Breast epithelium (tissue), 3 donors: ENCODE data around the gene MTSS2.

Experiments used
- CTCF ChIP-seq, 3 donors: fragments of 450-650 bp; IDR thresholded peaks; one replicate each; pipeline ENCODE4 v1.5.1; 2016 to 2017; ENCODE audit warnings: antibody characterized with exemption in 3 of 3, mild to moderate bottlenecking in 3 of 3, moderate library complexity in 3 of 3
- POLR2A ChIP-seq: fragments of 450-650 bp; IDR thresholded peaks from one replicate; pipeline ENCODE4 v1.6.1; 2016; ENCODE audit warnings: antibody characterized with exemption, mild to moderate bottlenecking, moderate library complexity
- POLR2AphosphoS5 ChIP-seq, 3 donors: sonication (generic); formaldehyde crosslinking; IDR thresholded peaks; one replicate each; pipeline ENCODE4 v1.6.1; 2017; ENCODE audit warnings: antibody characterized with exemption in 3 of 3

GRCh38 chr16:70701596-70701995 is 15.7 kb upstream of the MTSS2 start:
- TF ChIP-seq CTCF (IDR thresholded peaks at IDR 0.05), result no peak
- no peak for TF ChIP-seq POLR2AphosphoS5 (IDR thresholded peaks at IDR 0.05)
- TF ChIP-seq POLR2A, result no peak
